Liver (tissue), 3 donors: ENCODE data around the gene TMEM163.

Experiments
- TAF1 ChIP-seq: conservative IDR thresholded peaks from 2 replicates; pipeline ENCODE4 v1.6.1; 2016; ENCODE audit warnings: antibody characterized with exemption, mild to moderate bottlenecking
- TF ChIP-seq, protein P1 (sequence below): fragments of 150-350 bp; IDR thresholded peaks from 2 replicates; pipeline ENCODE4 v1.5.1; 2017; ENCODE audit warnings: improper control_type of control experiment, low read depth, low read length; ENCODE audit not compliant: missing input control
- donor health status: healthy.
- donor health status: healthy.

DNA sequence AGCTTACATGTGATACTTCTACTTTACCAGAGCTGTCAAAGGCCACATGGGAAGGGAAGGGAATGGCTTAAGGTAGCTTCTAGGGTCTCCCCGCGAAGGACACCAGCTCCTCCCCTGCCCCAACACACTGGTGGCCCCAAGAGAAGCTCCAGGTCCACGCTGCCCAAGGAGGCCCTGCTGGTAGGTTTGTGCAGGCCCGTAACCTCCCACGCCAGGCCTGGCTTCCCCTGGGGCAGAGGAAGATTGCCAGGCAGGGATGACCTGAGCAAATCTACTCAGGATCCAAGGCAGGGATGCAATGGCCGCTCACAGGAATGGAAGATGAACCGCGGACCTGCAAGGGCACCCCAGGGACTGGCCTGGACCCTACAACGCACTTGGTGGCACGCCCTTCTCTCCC, 259.9 kb downstream of the TMEM163 start:
- TF ChIP-seq, protein P1, sequence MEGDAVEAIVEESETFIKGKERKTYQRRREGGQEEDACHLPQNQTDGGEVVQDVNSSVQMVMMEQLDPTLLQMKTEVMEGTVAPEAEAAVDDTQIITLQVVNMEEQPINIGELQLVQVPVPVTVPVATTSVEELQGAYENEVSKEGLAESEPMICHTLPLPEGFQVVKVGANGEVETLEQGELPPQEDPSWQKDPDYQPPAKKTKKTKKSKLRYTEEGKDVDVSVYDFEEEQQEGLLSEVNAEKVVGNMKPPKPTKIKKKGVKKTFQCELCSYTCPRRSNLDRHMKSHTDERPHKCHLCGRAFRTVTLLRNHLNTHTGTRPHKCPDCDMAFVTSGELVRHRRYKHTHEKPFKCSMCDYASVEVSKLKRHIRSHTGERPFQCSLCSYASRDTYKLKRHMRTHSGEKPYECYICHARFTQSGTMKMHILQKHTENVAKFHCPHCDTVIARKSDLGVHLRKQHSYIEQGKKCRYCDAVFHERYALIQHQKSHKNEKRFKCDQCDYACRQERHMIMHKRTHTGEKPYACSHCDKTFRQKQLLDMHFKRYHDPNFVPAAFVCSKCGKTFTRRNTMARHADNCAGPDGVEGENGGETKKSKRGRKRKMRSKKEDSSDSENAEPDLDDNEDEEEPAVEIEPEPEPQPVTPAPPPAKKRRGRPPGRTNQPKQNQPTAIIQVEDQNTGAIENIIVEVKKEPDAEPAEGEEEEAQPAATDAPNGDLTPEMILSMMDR = no peak
- no peak for TF ChIP-seq TAF1
